OCI-LY1 (cell line): ENCODE measurements around the gene TNIP1.

Source experiments
- EZH2 ChIP-seq: fragments of 200-600 bp; sonication (generic), shearing (Covaris generic); IDR thresholded peaks from 2 replicates; pipeline ENCODE4 v1.8.0; 2017; ENCODE audit warnings: borderline replicate concordance, mixed run types, mild to moderate bottlenecking, antibody characterized with exemption, low read length, moderate library complexity, mixed read lengths
- TF ChIP-seq, protein P1 (sequence below): fragments of 200-600 bp; sonication (generic), shearing (Covaris generic); IDR thresholded peaks from 2 replicates; pipeline ENCODE4 v1.5.1; 2017; ENCODE audit warnings: mild to moderate bottlenecking, antibody characterized with exemption, low read length, moderate library complexity, mixed read lengths

GRCh38 chr5:151027961-151028479, 52.8 kb downstream of the TNIP1 start:
- TF ChIP-seq, protein P1, sequence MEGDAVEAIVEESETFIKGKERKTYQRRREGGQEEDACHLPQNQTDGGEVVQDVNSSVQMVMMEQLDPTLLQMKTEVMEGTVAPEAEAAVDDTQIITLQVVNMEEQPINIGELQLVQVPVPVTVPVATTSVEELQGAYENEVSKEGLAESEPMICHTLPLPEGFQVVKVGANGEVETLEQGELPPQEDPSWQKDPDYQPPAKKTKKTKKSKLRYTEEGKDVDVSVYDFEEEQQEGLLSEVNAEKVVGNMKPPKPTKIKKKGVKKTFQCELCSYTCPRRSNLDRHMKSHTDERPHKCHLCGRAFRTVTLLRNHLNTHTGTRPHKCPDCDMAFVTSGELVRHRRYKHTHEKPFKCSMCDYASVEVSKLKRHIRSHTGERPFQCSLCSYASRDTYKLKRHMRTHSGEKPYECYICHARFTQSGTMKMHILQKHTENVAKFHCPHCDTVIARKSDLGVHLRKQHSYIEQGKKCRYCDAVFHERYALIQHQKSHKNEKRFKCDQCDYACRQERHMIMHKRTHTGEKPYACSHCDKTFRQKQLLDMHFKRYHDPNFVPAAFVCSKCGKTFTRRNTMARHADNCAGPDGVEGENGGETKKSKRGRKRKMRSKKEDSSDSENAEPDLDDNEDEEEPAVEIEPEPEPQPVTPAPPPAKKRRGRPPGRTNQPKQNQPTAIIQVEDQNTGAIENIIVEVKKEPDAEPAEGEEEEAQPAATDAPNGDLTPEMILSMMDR: no peak
- TF ChIP-seq EZH2: no peak
